ENCODE data around the gene ZNF341.
A peak's percentile ranks its signal among the peaks of the same experiment; 100 is the strongest.

The ZNF341 gene

GRCh38 chr20:33784225-33784624, 52.4 kb downstream of the ZNF341 start:
- Histone ChIP-seq H3K4me2 (peak overlapping the region; percentile 69; the same call in 1 of the 2 replicates), H3K27ac (peak overlapping the region; percentile 45; the same call in 1 of the 2 replicates), H3K4me1 (ENCODE audit: low read depth, poor library complexity, severe bottlenecking) (peaks cover 96% of the 10 kb centered on the region), H3K4me3 (IDR thresholded peaks at IDR 0.05; ENCODE audit: insufficient read depth, low read depth, low read length) (no peak overlapping the region), H4K20me1 (ENCODE audit: insufficient read depth) (no peaks in the 10 kb centered on the region), H3K36me3 (ENCODE audit: insufficient read depth) (no peaks in the 10 kb centered on the region), H3K79me2 (ENCODE audit: insufficient read depth, low read depth) (no peaks in the 10 kb centered on the region), H2AFZ (ENCODE audit: low read depth) (no peak overlapping the region), H3K9ac (no peak overlapping the region), H3K27me3 (ENCODE audit: insufficient read depth, low read depth) (no peaks in the 10 kb centered on the region)
- no peak for TF ChIP-seq CTCF (conservative IDR thresholded peaks at IDR 0.05; ENCODE audit: low read depth, low read length)

GRCh38 chr20:33785503-33785902, 53.7 kb downstream of the ZNF341 start:
- no peaks in the 10 kb centered on the region for H3K79me2 ChIP-seq (ENCODE audit: insufficient read depth, low read depth)
- no peaks in the 10 kb centered on the region for H3K27me3 ChIP-seq (ENCODE audit: insufficient read depth, low read depth)
- H3K9ac ChIP-seq: peak overlapping the region; percentile 6; the same call in 1 of the 2 replicates
- H4K20me1 ChIP-seq (ENCODE audit: insufficient read depth): no peaks in the 10 kb centered on the region
- H3K4me3 ChIP-seq (IDR thresholded peaks at IDR 0.05; ENCODE audit: insufficient read depth, low read depth, low read length): no peak overlapping the region
- H3K4me1 ChIP-seq (ENCODE audit: low read depth, poor library complexity, severe bottlenecking): peaks cover 96% of the 10 kb centered on the region
- no peak for TF ChIP-seq CTCF (conservative IDR thresholded peaks at IDR 0.05; ENCODE audit: low read depth, low read length)
- peak overlapping the region; percentile 18; the same call in 1 of the 2 replicates for H2AFZ ChIP-seq (ENCODE audit: low read depth)
- H3K27ac ChIP-seq: peak overlapping the region; percentile 45
- H3K36me3 ChIP-seq (ENCODE audit: insufficient read depth): no peaks in the 10 kb centered on the region
- peak overlapping the region; percentile 69 for H3K4me2 ChIP-seq

DNA sequence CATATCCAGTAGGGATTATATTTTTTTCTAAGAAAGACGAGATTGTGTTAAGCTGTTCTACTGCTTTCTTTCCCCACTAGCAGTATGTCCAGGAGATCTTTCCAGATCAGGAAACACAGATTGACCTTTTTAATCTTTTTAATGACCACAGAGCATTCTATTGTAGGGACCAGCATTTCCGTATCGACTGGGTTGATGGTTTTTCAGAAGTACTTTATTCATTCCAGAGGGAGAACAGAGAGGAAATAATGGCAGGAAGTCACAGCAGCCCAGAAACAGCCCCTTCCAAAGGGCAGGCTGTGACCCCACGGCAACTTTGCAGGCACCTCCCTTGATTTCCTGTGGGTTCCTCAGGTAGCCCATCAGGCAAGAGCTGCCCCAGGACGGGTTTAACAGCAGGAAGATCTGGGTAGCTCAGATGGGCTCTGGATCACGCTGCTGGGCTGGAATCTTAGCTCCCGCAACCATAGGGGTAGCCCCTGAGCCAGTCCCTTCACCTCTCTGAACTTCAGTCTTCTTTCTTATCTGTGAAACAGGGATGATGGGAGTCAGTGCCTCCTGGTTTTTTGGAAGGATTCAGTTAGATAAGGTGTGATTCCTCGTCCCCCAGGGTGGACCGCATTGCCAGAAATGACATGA, 55.6 kb downstream of the ZNF341 start:
- Histone ChIP-seq H3K27ac (no peak overlapping the region), H3K27me3 (ENCODE audit: insufficient read depth, low read depth) (no peaks in the 10 kb centered on the region), H3K4me2 (no peak overlapping the region; the same call in 1 of the 2 replicates), H2AFZ (ENCODE audit: low read depth) (no peak overlapping the region), H3K4me1 (ENCODE audit: low read depth, poor library complexity, severe bottlenecking) (peaks cover 87% of the 10 kb centered on the region), H3K79me2 (ENCODE audit: insufficient read depth, low read depth) (no peaks in the 10 kb centered on the region), H3K36me3 (ENCODE audit: insufficient read depth) (no peaks in the 10 kb centered on the region), H3K4me3 (IDR thresholded peaks at IDR 0.05; ENCODE audit: insufficient read depth, low read depth, low read length) (no peak overlapping the region), H4K20me1 (ENCODE audit: insufficient read depth) (no peaks in the 10 kb centered on the region), H3K9ac (no peak overlapping the region)
- no peak for TF ChIP-seq CTCF (conservative IDR thresholded peaks at IDR 0.05; ENCODE audit: low read depth, low read length)

DNA sequence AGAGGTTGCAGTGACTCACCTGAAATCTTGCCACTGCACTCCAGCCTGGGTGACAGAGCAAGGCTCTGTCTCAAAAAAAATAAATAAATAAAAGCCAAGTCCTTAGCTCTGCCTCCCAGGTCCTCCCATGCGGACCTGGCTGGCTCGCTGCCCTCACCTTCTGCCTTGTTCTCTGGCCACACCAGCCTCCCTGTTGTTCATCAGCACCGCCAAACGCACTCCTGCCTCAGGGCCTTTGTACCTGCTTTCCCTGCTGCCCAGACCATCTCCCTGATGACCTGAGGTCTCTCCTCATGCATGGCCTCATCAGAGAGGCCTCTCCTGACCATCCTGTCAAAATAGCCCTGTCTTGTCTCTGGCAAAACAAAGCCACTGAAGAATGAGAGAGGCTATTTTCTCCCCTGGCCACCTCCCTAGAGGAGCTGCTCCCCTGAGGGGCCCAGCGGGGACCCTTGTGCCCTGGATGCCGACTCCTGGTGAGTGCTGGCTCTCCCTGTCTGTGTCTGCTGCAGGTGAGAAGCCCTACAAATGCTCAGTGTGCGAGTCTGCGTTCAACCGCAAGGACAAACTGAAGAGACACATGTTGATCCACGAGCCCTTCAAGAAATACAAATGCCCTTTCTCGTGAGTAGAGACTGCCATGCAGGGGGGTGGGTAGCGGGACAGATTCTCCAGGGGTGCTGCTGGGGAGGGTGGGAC, 56.7 kb downstream of the ZNF341 start:
- Histone ChIP-seq H3K4me2 (no peak overlapping the region), H3K4me1 (ENCODE audit: low read depth, poor library complexity, severe bottlenecking) (peaks cover 76% of the 10 kb centered on the region), H3K4me3 (IDR thresholded peaks at IDR 0.05; ENCODE audit: insufficient read depth, low read depth, low read length) (no peak overlapping the region), H3K79me2 (ENCODE audit: insufficient read depth, low read depth) (no peaks in the 10 kb centered on the region), H3K9ac (no peak overlapping the region), H2AFZ (ENCODE audit: low read depth) (no peak overlapping the region), H3K27ac (no peak overlapping the region), H3K36me3 (ENCODE audit: insufficient read depth) (no peaks in the 10 kb centered on the region), H3K27me3 (ENCODE audit: insufficient read depth, low read depth) (no peaks in the 10 kb centered on the region), H4K20me1 (ENCODE audit: insufficient read depth) (no peaks in the 10 kb centered on the region)
- TF ChIP-seq CTCF (conservative IDR thresholded peaks at IDR 0.05; ENCODE audit: low read depth, low read length): no peak
